Renal pelvis (tissue), 4 donors: ENCODE results near the gene ATXN7L1. TPM values are rescaled to one million over a fixed set of nuclear protein-coding genes. Genes with fewer than 3 reads are reported as not detected.
"Not testable (repeated sequence)": the region's sequence is repeated elsewhere in the genome, so short reads cannot be mapped to it uniquely, and the experiment has no call there.

Experiments used
- DNase-seq: peaks from one replicate; pipeline ENCODE4 v3.0.0-alpha.2; 2013
- polyA plus RNA-seq, 3 donors: library from polyadenylated mRNA; unstranded; fragments of 120-200 nt; gene quantifications; one replicate each; pipeline ENCODE4 v1.2.1, GENCODE V29; 2013; ENCODE audit not compliant: insufficient read length in 3 of 3

Gene ATXN7L1
- polyA plus RNA-seq, 3 donors, result 11.4 to 13.8 (median 13.1) TPM

DNA sequence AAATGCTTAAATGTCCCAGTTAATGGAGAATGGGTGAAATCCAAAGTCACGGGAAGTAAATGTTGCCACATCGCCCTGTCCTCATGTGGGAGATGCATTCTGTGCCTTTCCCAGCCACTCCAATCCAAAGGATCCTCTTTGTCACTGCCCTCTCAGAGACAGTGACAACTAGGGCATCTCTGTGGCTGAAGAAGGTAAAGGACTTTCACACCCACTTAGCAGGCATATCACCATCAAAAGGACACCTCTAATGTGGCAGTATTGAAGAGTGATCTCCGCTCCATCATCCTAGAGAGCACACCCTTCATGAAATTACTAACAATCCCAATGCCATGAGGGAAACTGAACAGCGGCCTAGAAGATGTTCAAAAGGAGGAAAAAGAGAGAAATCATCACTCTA is 13.6 kb downstream of the ATXN7L1 start:
- no peak for DNase-seq

DNA sequence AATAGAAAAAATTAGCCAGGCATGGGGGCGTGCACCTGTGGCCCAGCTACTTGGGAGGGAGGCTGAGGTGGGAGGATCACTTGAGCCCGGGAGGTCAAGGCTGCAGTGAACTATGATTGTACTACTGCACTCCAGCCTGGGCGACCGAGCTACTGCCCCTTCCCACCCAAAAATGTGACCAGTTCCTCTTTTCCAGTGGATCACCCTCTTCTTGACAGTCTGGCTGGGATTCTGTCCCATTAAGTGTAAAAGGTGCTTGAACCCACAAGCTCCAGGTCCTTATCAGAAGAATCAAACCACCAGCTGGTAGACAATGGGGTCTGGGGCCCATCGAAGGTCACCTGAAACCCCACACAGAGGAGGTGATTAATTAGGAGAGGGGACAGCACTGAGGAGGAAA is 14.1 kb downstream of the ATXN7L1 start:
- DNase-seq, result no peak

DNA sequence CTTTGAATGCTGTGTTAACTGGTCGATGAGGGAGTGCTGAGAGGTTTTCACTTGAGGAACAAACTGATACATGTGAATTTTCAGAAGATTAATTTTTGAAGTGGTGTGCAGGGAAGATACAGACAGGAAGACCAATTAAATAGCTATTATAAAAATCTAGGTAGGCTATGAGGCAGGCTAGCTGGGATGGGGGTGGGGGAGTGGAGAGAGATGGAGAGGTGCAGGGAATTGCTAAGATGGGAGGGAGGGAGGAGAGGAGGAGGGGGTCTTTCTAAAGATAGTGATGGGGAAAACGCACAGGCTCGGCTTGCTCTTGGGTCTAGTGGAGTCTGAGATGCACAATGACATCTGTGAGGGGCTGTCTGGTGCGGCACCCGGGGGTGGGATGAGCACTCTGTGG is 15.2 kb downstream of the ATXN7L1 start:
- DNase-seq, result no peak

DNA sequence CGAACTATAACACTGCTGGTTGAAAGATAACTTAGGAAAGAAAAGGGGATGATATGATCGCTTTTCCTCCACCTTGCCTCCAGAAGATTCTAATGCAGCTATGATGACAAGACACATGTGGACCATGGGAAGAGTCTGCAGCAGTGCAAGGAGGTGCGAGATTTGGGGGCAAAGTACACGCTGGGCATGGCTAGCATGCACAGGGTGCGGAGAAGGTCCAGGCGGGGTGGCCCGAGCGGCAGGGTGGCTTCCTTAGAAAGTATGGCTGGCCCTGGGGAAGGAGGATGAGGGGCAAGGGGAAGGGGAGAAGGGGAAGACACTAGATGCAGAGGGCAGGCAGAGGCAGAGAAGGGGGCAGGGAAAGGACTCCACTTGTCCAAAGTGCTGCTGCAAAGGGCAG is 15.6 kb downstream of the ATXN7L1 start:
- DNase-seq, result no peak

DNA sequence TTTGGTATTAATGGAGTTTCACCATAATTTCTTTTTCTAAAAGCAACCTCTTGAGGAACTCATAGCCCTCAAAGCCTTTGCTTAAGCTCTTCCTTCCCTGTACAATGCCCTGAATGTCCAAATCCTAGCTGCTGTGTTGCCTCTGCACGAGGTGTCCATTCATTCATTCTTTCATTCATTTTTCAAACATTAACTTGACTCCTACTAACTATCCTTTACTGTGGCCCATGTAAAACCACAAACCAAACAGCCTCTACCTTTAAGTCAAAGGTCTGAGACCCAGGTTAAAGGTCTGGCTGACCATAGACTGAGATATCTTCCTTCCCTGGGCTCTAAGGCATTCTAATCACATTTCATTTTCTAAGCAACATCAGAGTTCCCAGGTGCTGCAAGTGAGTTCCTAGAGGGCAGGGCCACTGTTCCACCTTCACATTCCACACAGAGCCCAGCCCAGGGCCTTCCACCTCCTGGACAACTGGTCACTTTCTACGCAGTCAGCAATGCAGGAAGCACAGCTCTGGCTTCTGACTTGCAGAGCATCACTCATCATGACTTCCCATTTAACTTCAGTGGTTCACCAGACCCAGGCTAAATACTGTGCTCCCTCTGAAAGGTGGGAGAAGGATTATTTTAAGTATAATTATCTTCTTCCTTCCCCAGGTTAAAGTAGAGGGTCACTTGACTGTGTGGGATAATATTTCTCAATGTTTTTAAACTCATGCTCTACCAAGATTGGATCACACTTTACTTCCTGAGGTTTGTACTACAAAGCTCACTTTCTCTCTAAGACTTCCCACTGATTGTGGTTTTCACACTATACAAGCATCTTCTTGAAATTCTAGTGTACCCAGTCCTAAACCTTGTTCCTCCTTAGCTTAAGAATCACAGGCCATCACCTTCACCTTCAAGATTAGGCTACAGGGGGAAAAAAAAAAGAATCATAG is 19.1 kb downstream of the ATXN7L1 start:
- DNase-seq, result no peak

DNA sequence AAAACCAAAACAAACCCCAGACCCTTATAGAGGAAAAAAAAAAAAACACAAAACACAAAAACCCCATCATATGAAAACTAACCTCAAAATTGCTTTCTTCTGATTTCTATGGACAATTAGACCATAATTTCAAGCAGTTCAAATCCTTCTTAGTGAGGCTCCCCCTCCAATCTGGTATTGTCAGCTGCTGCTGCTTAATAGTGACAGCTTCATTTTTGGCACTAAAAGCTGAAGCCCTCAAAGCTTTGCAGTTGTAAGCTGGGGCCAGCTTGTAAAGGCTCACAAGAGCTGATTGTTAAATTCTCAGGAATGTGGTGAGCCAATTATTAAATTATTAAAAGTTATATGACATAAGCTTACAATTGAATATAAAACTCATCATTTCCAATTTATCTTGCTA is 21.9 kb downstream of the ATXN7L1 start:
- no peak for DNase-seq

DNA sequence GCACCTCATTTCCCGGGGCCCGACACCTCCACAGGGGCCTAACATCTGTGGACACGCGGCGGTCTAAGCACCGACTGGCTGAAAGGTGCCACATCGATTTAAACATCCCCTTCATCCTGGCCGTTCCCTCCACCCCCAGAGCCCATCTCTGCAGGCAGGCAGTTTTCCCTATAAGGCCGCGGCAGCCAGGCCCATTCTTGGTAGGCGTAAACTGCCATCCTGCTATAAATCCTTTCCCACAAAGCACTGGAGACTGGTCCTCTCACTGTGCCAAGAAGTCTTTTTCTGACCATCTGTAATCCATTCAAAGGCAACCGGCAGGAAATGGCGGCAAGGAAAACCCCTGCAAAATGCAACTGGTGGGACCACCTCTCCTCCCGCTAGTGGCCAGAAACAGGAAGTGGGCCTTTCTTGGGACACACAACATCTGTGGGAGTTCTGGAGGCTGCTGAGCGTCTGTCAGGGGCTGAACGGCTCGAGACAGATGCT is 22.4 kb downstream of the ATXN7L1 start:
- peak; percentile 71 for DNase-seq

DNA sequence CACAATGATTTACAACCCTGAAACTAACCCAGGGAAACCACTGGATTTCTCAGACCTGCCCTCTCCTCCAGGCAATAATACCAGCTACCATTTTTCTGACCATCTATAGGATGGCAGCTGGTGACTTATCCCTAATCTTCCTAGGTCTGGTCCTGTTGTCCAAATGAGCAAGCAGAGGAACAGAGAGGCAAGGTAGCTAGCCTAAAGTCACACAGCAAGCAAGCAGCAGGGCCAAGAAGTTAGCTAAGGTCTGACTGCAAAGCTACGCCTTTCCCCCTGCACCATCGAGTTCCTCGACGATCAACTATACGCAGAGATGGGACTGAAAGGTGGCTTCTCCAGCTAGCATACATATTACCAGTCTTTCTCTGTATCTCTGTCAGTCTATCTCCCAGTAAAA is 25.3 kb downstream of the ATXN7L1 start:
- DNase-seq, result no peak

DNA sequence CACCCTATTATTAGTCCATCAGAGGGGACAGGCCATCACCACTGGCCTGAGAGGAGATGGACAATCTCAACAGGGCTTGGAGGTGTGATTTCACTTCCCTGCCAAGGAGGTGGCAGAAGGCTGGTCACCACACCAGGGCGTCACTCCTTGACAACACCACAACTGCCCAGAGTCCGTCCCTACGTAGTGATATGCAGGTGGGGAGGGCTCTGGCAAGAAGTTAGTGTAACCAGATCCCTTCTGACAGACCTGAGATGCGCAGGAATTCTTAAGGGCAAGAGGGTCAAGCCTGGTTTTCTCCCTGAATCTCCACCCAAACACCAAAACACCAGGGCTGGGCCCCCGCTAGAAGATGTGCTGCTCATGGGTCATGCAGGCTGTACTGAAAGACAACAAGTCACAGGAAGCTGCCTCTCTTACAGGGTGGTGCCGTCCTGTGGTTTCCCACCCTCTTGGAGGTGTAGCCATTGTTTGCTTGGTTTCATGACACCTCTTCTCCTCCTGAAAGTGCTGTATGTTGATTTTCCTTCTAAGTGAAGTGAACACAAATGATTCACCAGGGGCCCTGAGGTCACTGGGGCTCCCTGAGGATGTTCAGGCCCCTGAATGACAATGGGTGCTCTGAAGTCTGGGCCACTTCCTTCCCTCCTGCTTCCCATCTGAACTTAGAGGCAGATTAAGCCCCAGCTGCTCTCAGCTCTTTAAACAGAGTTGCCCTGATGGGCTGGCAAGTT is 27.1 kb downstream of the ATXN7L1 start:
- no peak for DNase-seq

DNA sequence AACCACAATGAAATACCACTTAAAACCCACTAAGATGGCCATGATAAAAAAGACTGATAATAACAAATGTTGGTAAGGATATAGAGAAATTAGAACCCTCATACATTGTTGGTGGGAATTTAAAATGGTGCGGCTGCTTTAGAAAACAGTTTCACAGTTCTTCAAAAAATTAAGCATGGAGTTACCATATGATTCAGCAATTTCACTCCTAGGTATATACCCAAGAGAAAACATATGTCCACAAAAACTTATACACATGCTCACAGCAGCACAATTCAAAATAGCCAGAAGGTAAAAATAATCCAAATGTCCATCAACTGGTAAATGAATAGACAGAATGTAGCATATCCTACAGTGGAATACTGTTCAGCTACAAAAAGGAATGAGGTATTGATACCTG is 30.0 kb downstream of the ATXN7L1 start:
- DNase-seq, result no peak

DNA sequence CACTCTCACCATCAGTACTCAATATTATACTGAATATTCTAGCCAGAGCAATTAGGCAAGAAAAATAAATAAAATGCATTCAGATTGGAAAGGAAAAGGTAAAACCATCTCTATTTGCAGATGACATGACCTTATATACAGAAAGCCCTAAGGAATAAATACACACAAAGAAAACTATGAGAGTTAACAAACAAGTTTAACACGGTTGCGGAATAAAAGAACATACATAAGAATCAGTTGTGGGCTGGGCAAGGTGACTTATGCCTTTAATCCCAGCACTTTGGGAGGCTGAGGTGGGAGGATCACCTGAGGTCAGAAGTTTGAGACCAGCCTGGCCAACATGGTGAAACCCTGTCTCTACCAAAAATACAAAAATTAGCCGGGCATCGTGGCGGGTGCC is 31.7 kb downstream of the ATXN7L1 start:
- DNase-seq, result not testable (repeated sequence)

DNA sequence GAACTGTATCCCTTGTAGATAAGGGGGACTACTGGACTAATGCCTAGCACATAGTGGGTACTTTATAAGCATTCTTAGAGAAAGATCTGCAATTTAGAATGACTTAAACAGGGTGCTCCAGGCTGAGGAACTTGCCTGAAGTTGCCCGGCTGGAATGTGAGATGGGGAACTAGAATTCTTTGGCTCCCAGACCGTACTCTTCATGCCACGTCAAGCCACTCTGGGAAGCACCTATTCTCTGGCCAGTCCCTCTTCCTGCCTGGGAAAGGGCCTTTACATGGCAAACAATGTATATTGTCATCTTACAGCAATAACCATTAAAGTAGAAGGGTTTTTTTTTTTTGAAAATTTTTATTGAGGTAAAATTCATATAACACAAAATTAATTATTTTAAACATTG is 34.5 kb downstream of the ATXN7L1 start:
- no peak for DNase-seq

DNA sequence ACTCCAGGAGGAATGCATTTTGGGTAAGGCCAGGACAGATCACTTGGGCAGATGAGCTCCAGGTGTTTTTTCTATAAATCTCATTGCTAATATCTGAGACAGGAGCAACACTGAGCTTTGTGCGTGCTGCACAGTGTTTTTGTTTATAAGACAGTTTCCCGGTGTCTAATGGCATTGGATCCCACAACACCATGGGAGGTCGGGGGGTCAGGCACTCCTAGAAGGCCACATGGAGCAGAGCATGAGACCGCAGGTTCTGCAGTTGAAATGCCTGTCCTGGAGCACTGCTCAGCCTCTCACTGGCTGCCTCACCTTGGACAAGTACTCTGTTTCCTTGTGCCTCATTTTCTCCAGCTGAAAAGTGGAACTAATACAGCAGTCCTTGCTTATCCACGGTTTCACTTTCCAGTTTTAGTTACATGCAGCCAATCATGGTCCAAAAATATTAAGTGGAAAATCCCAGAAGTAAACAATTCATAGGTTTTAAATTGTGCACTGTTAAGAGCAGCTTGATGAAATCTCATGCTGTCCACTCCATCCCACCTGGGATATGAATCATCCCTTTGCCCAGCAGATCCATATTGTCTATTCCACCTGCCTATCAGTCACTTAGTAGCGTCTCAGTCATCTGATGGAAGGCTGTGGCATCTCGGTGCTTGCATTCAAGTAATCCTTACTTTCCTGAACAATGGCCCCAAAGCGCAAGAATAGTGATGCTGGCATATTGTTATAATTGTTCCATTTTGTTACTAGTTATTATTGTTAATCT is 35.2 kb downstream of the ATXN7L1 start:
- DNase-seq, result no peak

DNA sequence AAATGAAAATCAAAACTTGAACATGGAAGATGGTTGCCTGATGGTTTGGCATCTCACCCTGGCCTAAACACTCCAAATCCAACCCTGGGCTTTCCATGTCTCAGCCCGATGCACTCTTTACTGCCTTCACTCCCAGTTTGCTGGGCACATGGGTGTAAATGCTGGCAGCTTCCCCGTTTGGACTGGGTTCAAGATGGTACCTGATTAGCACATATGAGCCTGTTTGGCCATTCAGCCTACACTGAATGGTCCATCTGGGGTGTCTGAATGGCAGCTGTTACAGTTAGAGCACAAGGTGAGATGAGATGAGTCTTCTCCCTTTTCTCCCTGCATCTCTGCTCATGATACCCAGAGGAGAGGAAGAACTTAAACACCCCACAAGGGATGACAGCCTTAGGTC is 37.1 kb downstream of the ATXN7L1 start:
- DNase-seq, result no peak

DNA sequence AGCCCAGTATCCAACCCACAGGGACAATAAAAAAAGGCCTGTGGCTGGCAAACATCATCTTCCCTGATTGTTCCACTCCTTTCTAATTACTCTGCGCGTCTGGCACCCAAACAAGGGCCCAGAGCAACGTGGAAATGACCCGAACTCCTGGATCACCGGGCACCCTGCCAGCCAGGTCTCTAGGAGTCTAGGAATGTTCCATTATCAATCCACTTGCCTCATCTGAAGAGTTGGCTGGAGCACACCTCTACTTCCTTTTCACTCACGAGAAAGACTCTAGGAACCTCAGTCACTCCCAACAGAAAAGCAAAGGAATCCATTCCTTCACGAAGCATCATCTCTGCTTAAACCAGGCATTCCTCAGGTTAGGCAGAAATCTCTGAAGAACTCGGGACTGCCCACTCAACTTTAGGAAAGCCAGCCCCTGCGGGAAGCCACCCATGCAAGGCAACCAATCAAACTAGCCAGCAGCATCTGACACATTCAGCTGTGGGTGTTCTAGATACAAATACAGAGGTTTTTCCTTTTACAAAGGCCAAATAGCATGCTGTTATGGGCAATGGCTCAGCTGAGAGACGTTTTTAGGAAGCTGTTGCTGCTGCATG is 37.7 kb downstream of the ATXN7L1 start:
- no peak for DNase-seq

DNA sequence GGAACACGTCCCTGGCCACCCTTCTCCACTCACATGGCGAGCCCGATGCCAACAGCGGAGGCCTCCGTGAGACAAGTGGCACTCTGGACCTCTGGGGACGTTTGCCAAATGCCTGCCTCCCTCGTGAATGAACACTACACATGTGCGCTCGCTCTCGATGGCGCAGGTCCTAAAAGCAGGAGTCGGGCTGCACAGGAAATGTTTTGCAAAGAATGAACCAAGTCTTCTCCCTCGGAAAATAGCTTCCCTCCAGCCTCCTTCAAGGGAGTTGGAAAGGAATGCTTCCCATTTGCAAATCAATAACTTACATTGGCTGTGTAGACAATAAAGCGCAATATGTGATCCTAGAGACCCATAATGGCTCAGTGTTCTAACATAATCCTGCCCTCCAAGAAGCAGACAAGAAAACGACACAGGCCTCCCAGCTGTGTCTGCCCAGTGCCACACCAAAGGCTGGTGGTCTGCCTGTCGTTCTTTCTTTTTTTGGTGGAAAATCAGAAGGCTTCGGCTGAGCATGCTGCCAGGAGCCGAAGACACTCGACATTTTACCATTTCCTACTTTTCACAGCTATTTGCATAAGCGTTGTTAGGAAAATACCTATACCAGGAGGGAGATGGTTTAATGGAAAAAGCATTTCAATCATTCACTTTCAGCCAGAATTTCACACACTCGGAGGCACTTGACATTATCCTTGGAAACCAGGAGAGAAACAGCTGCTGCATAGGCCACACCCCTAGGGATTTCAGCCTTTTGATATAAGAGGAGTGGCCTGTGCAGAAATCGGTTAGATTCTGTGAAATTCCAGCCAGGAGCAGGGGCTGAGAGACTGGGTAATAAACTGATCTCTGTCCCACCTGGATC is 38.4 kb downstream of the ATXN7L1 start:
- no peak for DNase-seq

DNA sequence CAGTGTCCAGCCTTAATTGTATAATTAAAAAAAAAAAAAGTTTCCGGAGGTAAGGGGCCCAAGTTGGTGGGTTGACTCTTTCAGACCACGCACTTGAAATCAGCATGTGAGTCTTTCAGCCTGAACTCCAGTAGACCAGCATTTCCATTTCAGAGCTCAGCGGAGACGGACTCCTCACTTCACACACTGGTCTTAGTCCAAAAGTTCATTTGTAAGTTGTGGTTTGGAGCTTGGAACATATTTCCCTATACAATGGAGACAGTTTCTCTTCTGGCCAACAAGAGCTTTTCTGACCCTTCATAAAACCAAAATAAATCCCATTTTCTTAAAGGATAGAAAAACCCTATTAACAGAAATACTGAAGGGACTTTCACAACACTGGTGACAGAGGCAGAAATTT is 41.0 kb downstream of the ATXN7L1 start:
- DNase-seq, result no peak

DNA sequence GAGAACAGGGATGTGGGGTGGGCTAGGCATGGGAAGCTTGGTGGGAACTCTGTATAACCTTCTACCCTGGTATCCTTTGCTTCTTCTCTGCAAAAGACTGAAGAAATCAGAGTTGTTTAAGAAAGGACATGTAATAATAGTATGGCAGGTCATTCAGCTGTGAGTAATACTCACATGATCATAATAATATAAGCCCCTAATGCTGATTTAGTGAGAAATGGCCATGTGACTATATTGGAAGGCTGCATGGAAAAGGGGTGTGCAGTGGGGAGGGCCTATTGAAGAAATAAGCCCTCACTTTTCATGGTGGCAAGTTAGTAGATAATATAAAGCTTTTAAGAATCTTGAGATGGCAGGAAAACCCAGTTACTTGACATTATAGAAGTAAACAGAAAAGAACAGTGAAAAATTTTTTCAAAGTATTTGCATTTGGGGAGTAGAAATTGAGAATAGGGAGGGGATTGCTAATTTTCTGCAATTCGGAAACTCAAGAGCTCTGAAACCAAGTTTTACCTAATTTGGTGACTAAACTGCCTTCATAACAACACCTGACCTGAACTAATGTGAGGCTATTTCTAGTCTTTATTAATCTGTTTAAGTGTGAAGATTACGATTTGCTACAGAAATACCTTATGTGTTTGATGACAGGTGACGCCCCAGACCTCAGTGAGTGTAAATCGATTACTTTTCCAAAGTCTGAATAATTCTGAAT is 44.4 kb downstream of the ATXN7L1 start:
- DNase-seq, result no peak

DNA sequence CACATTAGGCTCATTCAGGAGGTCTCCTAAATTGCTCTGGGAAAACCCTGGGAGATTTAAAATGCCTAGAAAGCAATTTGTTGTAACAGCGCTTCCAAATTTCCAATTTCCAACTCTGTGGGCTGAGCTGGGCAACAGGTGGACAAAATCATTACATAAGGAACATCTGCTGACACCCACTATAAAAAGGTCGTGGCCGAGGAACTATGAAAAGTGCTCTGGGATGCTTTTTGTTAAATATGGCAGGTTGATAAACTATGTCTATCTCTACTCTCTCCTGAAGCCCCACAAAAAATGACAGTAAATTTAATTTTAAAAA is 45.1 kb downstream of the ATXN7L1 start:
- DNase-seq, result no peak
